Fibroblast of skin of left quadriceps (primary cell): ENCODE results near the gene GNB1.
A peak's percentile ranks its signal among the peaks of the same experiment; 100 is the strongest.
"Not testable (repeated sequence)": the region's sequence is repeated elsewhere in the genome, so short reads cannot be mapped to it uniquely, and the experiment has no call there.

ENCODE experiments used
- DNase-seq, 2 experiments: peaks; one replicate each; pipeline ENCODE4 v3.0.0-alpha.2; 2013; ENCODE audit warnings: low read depth in 2 of 2

GNB1 gene

GRCh38 chr1:1890506-1891348 lies at the start of gene GNB1:
Gene GNB1, minus strand, starts transcription at chr1:1891087. Its CDS starts 65,634 bp downstream, at chr1:1825453.
- peak; percentile 81 to 84 for DNase-seq

- no peak for DNase-seq
Observed at GRCh38 chr1:1940123-1940425, 49.2 kb upstream of the GNB1 start.

- DNase-seq: no peak
Observed at GRCh38 chr1:1939296-1940122, 48.6 kb upstream of the GNB1 start.

GRCh38 chr1:1938613-1939295 lies 47.9 kb upstream of the GNB1 start:
- no peak for DNase-seq

GRCh38 chr1:1938276-1938573 lies 47.3 kb upstream of the GNB1 start:
- DNase-seq: no peak

- no peak for DNase-seq
Observed at GRCh38 chr1:1937549-1938275, 46.8 kb upstream of the GNB1 start.

GRCh38 chr1:1937061-1937460 lies 46.2 kb upstream of the GNB1 start:
- no peak for DNase-seq

- DNase-seq: not testable (repeated sequence)
Observed at GRCh38 chr1:1934848-1935247, 44.0 kb upstream of the GNB1 start.

- DNase-seq: no peak
Observed at GRCh38 chr1:1929639-1930545, 39.0 kb upstream of the GNB1 start.

GRCh38 chr1:1929102-1929638 lies 38.3 kb upstream of the GNB1 start:
- no peak for DNase-seq

GRCh38 chr1:1928231-1929101 lies 37.6 kb upstream of the GNB1 start:
- no peak for DNase-seq

GRCh38 chr1:1927751-1928150 lies 36.9 kb upstream of the GNB1 start:
- no peak for DNase-seq

GRCh38 chr1:1926886-1927660 lies 36.2 kb upstream of the GNB1 start:
- no peak for DNase-seq

- no peak for DNase-seq
Observed at GRCh38 chr1:1926346-1926811, 35.5 kb upstream of the GNB1 start.

- no peak for DNase-seq
Observed at GRCh38 chr1:1925437-1926345, 34.8 kb upstream of the GNB1 start.

- no peak for DNase-seq
Observed at GRCh38 chr1:1924849-1925248, 34.0 kb upstream of the GNB1 start.

- no peak for DNase-seq
Observed at GRCh38 chr1:1924386-1924785, 33.5 kb upstream of the GNB1 start.
